Ascending aorta (tissue), 2 donors: ENCODE results near the gene WNT11. TPM values are rescaled to one million over a fixed set of nuclear protein-coding genes. Genes with fewer than 3 reads are reported as not detected.

Source experiments
- DNase-seq, 2 donors: peaks; one replicate each; pipeline ENCODE4 v3.0.0-alpha.2; 2019; ENCODE audit warnings: low spot score in 2 of 2
- H3K27ac ChIP-seq, 2 donors: fragments of 200-600 bp; sonication (generic); one replicate each; pipeline ENCODE4 v1.5.1; 2016 to 2017; ENCODE audit warnings: mild to moderate bottlenecking in 1 of 2
- H3K27me3 ChIP-seq: fragments of 200-600 bp; sonication (generic); one replicate; pipeline ENCODE4 v1.5.1; 2017
- H3K36me3 ChIP-seq, 2 donors: fragments of 200-600 bp; sonication (generic); one replicate each; pipeline ENCODE4 v1.5.1; 2016
- H3K4me1 ChIP-seq, 2 donors: fragments of 200-600 bp; sonication (generic); one replicate each; pipeline ENCODE4 v1.5.1; 2016 to 2017; ENCODE audit warnings: mild to moderate bottlenecking in 1 of 2
- H3K4me3 ChIP-seq, 2 donors: fragments of 200-600 bp; sonication (generic); one replicate each; pipeline ENCODE4 v1.5.1; 2016 to 2017; ENCODE audit warnings: mild to moderate bottlenecking in 1 of 2
- H3K9me3 ChIP-seq, 2 donors: fragments of 200-600 bp; sonication (generic); one replicate each; pipeline ENCODE4 v1.5.1; 2016
- CTCF ChIP-seq, 3 experiments: fragments of 200-600 bp in 2 of 3; fragments of 450-650 bp in 1 of 3; sonication (generic) in 2 of 3; IDR thresholded peaks; one replicate each; pipeline ENCODE4 v1.5.1; 2016 to 2019; ENCODE audit warnings: antibody characterized with exemption in 3 of 3, mild to moderate bottlenecking in 1 of 3, moderate library complexity in 1 of 3
- intact Hi-C: fragments of 100-400 bp; cut with DNase I; formaldehyde crosslinking; loops from one replicate; pipeline ENCODE4 v1.15.1; 2023
- total RNA-seq: library from RNA; depleted of rRNA; stranded (reverse); fragments of >200 nt; gene quantifications from one replicate; pipeline ENCODE4 v1.1.0, GENCODE V29; 2016

Gene WNT11
- total RNA-seq, 1 donor from 2014 or later, result 11.7 TPM

GRCh38 chr11:76167590-76167989, 38.7 kb downstream of the WNT11 start:
- Histone ChIP-seq H3K27ac (no peak overlapping the region), H3K4me1 (no peaks in the 10 kb centered on the region), H3K27me3 (no peaks in the 10 kb centered on the region), H3K4me3 (no peak overlapping the region), H3K9me3 (no peaks in the 10 kb centered on the region), H3K36me3 (no peaks in the 10 kb centered on the region)
- intact Hi-C loops, result no loop called here
- no peak for DNase-seq
- TF ChIP-seq CTCF (IDR thresholded peaks at IDR 0.05), result no peak

- no peak for TF ChIP-seq CTCF (IDR thresholded peaks at IDR 0.05)
- Histone ChIP-seq H3K4me3 (no peak overlapping the region), H3K4me1 (peaks cover 3 to 4% of the 10 kb centered on the region in 2 donors), H3K36me3 (no peaks in the 10 kb centered on the region), H3K27me3 (no peaks in the 10 kb centered on the region), H3K27ac (no peak overlapping the region), H3K9me3 (no peaks in the 10 kb centered on the region)
- intact Hi-C loops, result no loop called here
- no peak for DNase-seq
Measured at GRCh38 chr11:76166314-76166713, 40.0 kb downstream of the WNT11 start.

- no peak for DNase-seq
- intact Hi-C loops, result no loop called here
- TF ChIP-seq CTCF (IDR thresholded peaks at IDR 0.05), result no peak
- Histone ChIP-seq H3K27ac (no peak overlapping the region), H3K9me3 (no peaks in the 10 kb centered on the region), H3K4me1 (peaks cover 3 to 4% of the 10 kb centered on the region in 2 donors), H3K36me3 (no peaks in the 10 kb centered on the region), H3K4me3 (no peak overlapping the region), H3K27me3 (no peaks in the 10 kb centered on the region)
Measured at GRCh38 chr11:76164861-76165751, 41.2 kb downstream of the WNT11 start.

GRCh38 chr11:76164081-76164480, 42.2 kb downstream of the WNT11 start:
- Histone ChIP-seq H3K9me3 (no peaks in the 10 kb centered on the region), H3K4me3 (no peak overlapping the region), H3K4me1 (peaks cover 3 to 4% of the 10 kb centered on the region in 2 donors), H3K27me3 (no peaks in the 10 kb centered on the region), H3K36me3 (no peaks in the 10 kb centered on the region), H3K27ac (no peak overlapping the region)
- TF ChIP-seq CTCF (IDR thresholded peaks at IDR 0.05), result no peak
- intact Hi-C loops, result no loop called here
- no peak for DNase-seq

- Histone ChIP-seq H3K27ac (no peak overlapping the region), H3K27me3 (no peaks in the 10 kb centered on the region), H3K9me3 (no peaks in the 10 kb centered on the region), H3K4me1 (peaks cover 3 to 4% of the 10 kb centered on the region in 2 donors), H3K4me3 (no peak overlapping the region), H3K36me3 (no peaks in the 10 kb centered on the region)
- intact Hi-C loops, result no loop called here
- DNase-seq, result no peak
- TF ChIP-seq CTCF (IDR thresholded peaks at IDR 0.05), result no peak
Measured at GRCh38 chr11:76163289-76163880, 42.9 kb downstream of the WNT11 start.
